Forelimb muscle (tissue), 1 donor: ENCODE data around the gene DHTKD1. TPM values are rescaled to one million over a fixed set of nuclear protein-coding genes. Genes with fewer than 3 reads are reported as not detected.
"Not testable (repeated sequence)": the region's sequence is repeated elsewhere in the genome, so short reads cannot be mapped to it uniquely, and the experiment has no call there.

Source experiments
- DNase-seq: peaks from one replicate; pipeline ENCODE4 v3.0.0-alpha.2; 2013; ENCODE audit warnings: low read depth
- polyA plus RNA-seq: library from polyadenylated mRNA; unstranded; fragments of 120-200 nt; gene quantifications from one replicate; pipeline ENCODE4 v1.2.1, GENCODE V29; 2013; ENCODE audit not compliant: insufficient read length

Gene DHTKD1
- polyA plus RNA-seq, 1 donor = 10.0 TPM

- no peak for DNase-seq
Measured at GRCh38 chr10:12067336-12067735, 1.4 kb upstream of the DHTKD1 start.

GRCh38 chr10:12071441-12071840 lies 2.7 kb downstream of the DHTKD1 start:
- DNase-seq = not testable (repeated sequence)

GRCh38 chr10:12073526-12073925 lies 4.8 kb downstream of the DHTKD1 start:
- DNase-seq = no peak

GRCh38 chr10:12077580-12078180 lies 8.9 kb downstream of the DHTKD1 start:
- DNase-seq = no peak

GRCh38 chr10:12081470-12081869 lies 12.7 kb downstream of the DHTKD1 start:
- DNase-seq = no peak

- no peak for DNase-seq
Measured at GRCh38 chr10:12081879-12082557, 13.3 kb downstream of the DHTKD1 start.

GRCh38 chr10:12088919-12089318 lies 20.2 kb downstream of the DHTKD1 start:
- no peak for DNase-seq

GRCh38 chr10:12091421-12091820 lies 22.7 kb downstream of the DHTKD1 start:
- DNase-seq = no peak

- not testable (repeated sequence) for DNase-seq
Measured at GRCh38 chr10:12097361-12097760, 28.6 kb downstream of the DHTKD1 start.

- no peak for DNase-seq
Measured at GRCh38 chr10:12097791-12098190, 29.0 kb downstream of the DHTKD1 start.

- DNase-seq = no peak
Measured at GRCh38 chr10:12098966-12099365, 30.2 kb downstream of the DHTKD1 start.

GRCh38 chr10:12103802-12104201 lies 35.0 kb downstream of the DHTKD1 start:
- DNase-seq = no peak

- no peak for DNase-seq
Measured at GRCh38 chr10:12107781-12108180, 39.0 kb downstream of the DHTKD1 start.

GRCh38 chr10:12109286-12109685 lies 40.5 kb downstream of the DHTKD1 start:
- DNase-seq = no peak

- no peak for DNase-seq
Measured at GRCh38 chr10:12111528-12111927, 42.8 kb downstream of the DHTKD1 start.

- DNase-seq = no peak
Measured at GRCh38 chr10:12113627-12114026, 44.9 kb downstream of the DHTKD1 start.

GRCh38 chr10:12121673-12122072 lies 52.9 kb downstream of the DHTKD1 start:
- DNase-seq = no peak

GRCh38 chr10:12129222-12130111 lies 60.7 kb downstream of the DHTKD1 start, which contains the start of gene SEC61A2:
Gene SEC61A2 (plus strand): TSS chr10:12129677. CDS start chr10:12129788, 111 bp downstream.
- peak; percentile 72 for DNase-seq

GRCh38 chr10:12130237-12130872 lies 61.6 kb downstream of the DHTKD1 start:
- no peak for DNase-seq

- DNase-seq = no peak
Measured at GRCh38 chr10:12135631-12136030, 66.9 kb downstream of the DHTKD1 start.

GRCh38 chr10:12140038-12140437 lies 71.3 kb downstream of the DHTKD1 start:
- DNase-seq = no peak

GRCh38 chr10:12144538-12144937 lies 75.8 kb downstream of the DHTKD1 start:
- no peak for DNase-seq
